GM21447 (cell line): ENCODE measurements around the gene FNDC11.

Source experiments
- ATAC-seq: cut with Tn5 transposase; IDR thresholded peaks from one replicate; pipeline ENCODE4 v1.9.1; 2021; ENCODE audit not compliant: unreplicated experiment

The FNDC11 gene

GRCh38 chr20:63525185-63525584, 28.8 kb upstream of the FNDC11 start:
- ATAC-seq: no peak

GRCh38 chr20:63525971-63526370, 28.0 kb upstream of the FNDC11 start:
- no peak for ATAC-seq

- no peak for ATAC-seq
Measured at GRCh38 chr20:63527184-63527583, 26.8 kb upstream of the FNDC11 start.

GRCh38 chr20:63529180-63529860, 24.6 kb upstream of the FNDC11 start:
- ATAC-seq: no peak

GRCh38 chr20:63529861-63530787, 23.8 kb upstream of the FNDC11 start:
- ATAC-seq: no peak

GRCh38 chr20:63530788-63531160, 23.2 kb upstream of the FNDC11 start:
- ATAC-seq: no peak

GRCh38 chr20:63531686-63532448, 22.1 kb upstream of the FNDC11 start:
- ATAC-seq: no peak

- no peak for ATAC-seq
Measured at GRCh38 chr20:63532449-63532971, 21.4 kb upstream of the FNDC11 start.

- ATAC-seq: no peak
Measured at GRCh38 chr20:63533388-63533787, 20.6 kb upstream of the FNDC11 start.

GRCh38 chr20:63533871-63534393, 20.0 kb upstream of the FNDC11 start:
- no peak for ATAC-seq

GRCh38 chr20:63534427-63534830, 19.5 kb upstream of the FNDC11 start:
- no peak for ATAC-seq

- ATAC-seq: no peak
Measured at GRCh38 chr20:63534831-63535651, 18.9 kb upstream of the FNDC11 start.

- ATAC-seq: no peak
Measured at GRCh38 chr20:63536241-63536977, 17.6 kb upstream of the FNDC11 start.

GRCh38 chr20:63536997-63537524, 16.9 kb upstream of the FNDC11 start, which contains the start of gene PTK6:
TSS of gene PTK6 (minus strand) at chr20:63537376. CDS start at chr20:63537314, 62 bp downstream.
- peak; percentile 17 for ATAC-seq

- ATAC-seq: peak; percentile 89
Measured at GRCh38 chr20:63537525-63538203, 16.3 kb upstream of the FNDC11 start.

GRCh38 chr20:63538204-63539091, 15.5 kb upstream of the FNDC11 start:
- ATAC-seq: no peak

GRCh38 chr20:63539092-63539430, 14.9 kb upstream of the FNDC11 start:
- no peak for ATAC-seq
